SK-N-SH (cell line): ENCODE measurements around the gene BCAS3.

ENCODE experiments used
- CTCF ChIP-seq: fragments of 200-600 bp; sonication (generic); IDR thresholded peaks from 2 replicates; pipeline ENCODE4 v1.6.1; 2017; ENCODE audit warnings: antibody characterized with exemption, mild to moderate bottlenecking, moderate library complexity
- ELF1 ChIP-seq: IDR thresholded peaks from 2 replicates; pipeline ENCODE4 v1.4.0; 2012
- EP300 ChIP-seq, 2 experiments: IDR thresholded peaks; 2 replicates each; pipeline versions ENCODE4 v1.4.0 to v1.6.1; 2012; ENCODE audit warnings: borderline replicate concordance in 1 of 2, low read depth in 1 of 2, low read length in 1 of 2
- EZH2phosphoT487 ChIP-seq: fragments of 200-600 bp; sonication (generic); IDR thresholded peaks from 2 replicates; pipeline ENCODE4 v1.6.1; 2017; ENCODE audit warnings: low read depth, mixed run types, mild to moderate bottlenecking, antibody characterized with exemption, moderate library complexity, borderline replicate concordance
- POLR2AphosphoS5 ChIP-seq: IDR thresholded peaks from 2 replicates; pipeline ENCODE4 v1.6.1; 2012; ENCODE audit warnings: low read depth, low read length
- RAD21 ChIP-seq: IDR thresholded peaks from 2 replicates; pipeline ENCODE4 v1.6.1; 2012; ENCODE audit warnings: mild to moderate bottlenecking, low read length
- RCOR1 ChIP-seq: fragments of 150-350 bp; IDR thresholded peaks from 2 replicates; pipeline ENCODE4 v1.6.1; 2017; ENCODE audit warnings: antibody characterized with exemption, low read length
- REST ChIP-seq: IDR thresholded peaks from 2 replicates; pipeline ENCODE4 v1.6.1; 2012; ENCODE audit warnings: mild to moderate bottlenecking, low read depth, low read length, moderate library complexity
- ZBTB33 ChIP-seq: IDR thresholded peaks from 2 replicates; pipeline ENCODE4 v1.4.0; 2012; ENCODE audit warnings: low read depth, borderline replicate concordance

GRCh38 chr17:60754057-60754604 is 76.5 kb downstream of the BCAS3 start:
- TF ChIP-seq POLR2AphosphoS5, result no peak
- no peak for TF ChIP-seq CTCF
- TF ChIP-seq REST, result no peak
- no peak for TF ChIP-seq ELF1
- no peak for TF ChIP-seq RAD21
- TF ChIP-seq EP300 (IDR thresholded peaks at IDR 0.05; ENCODE audit: borderline replicate concordance in 1 of 2, low read depth in 1 of 2, low read length in 1 of 2), result no peak
- TF ChIP-seq EZH2phosphoT487, result no peak
- TF ChIP-seq RCOR1, result no peak
- TF ChIP-seq ZBTB33, result no peak
